ENCODE results near the gene FSD1.

DNA sequence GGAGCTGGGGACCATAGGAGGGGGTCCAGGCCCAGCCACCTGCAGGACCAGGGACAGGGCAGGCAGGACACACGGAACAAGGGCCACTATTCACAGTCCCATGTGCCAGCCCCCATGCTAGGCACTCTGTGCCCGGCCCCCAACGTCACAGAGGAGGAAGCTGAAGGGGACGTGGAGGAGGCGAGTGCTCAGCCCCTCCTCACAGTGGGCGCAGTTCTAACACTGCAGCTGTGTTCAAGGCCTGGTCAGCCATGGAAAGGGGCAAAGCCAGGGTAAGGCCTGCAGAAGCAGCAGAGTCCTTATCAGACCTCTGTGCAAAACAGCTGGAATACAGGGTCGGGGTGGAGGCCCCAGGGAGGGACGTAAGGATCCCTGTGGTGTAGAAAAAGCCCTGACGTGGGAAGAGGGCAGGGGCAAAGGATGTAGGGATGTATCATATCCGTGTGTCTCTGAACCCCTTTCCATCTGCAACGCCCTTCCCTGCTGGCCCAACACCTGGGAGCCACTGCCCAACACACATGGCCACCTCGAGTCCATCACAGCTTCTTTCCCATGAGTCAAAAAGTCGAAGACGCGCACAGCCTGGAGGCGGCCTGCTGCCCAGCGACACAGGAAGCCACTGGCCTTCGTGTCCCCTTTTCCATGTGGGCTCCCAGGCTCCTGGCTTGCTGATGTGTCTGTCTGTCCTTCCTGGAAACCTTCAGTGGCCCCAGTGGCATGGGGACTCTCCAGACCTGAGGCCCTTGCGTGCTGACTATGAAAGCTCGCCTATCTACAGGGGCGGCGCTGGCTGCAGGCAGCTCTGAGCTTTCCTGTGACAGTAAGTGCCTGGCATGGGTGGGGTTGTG, 68.0 kb downstream of the FSD1 start:
- TF ChIP-seq, protein P1, sequence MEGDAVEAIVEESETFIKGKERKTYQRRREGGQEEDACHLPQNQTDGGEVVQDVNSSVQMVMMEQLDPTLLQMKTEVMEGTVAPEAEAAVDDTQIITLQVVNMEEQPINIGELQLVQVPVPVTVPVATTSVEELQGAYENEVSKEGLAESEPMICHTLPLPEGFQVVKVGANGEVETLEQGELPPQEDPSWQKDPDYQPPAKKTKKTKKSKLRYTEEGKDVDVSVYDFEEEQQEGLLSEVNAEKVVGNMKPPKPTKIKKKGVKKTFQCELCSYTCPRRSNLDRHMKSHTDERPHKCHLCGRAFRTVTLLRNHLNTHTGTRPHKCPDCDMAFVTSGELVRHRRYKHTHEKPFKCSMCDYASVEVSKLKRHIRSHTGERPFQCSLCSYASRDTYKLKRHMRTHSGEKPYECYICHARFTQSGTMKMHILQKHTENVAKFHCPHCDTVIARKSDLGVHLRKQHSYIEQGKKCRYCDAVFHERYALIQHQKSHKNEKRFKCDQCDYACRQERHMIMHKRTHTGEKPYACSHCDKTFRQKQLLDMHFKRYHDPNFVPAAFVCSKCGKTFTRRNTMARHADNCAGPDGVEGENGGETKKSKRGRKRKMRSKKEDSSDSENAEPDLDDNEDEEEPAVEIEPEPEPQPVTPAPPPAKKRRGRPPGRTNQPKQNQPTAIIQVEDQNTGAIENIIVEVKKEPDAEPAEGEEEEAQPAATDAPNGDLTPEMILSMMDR (IDR thresholded peaks at IDR 0.05; ENCODE audit: low read length), result no peak
- no peak for TF ChIP-seq EZH2 (IDR thresholded peaks at IDR 0.05; ENCODE audit: borderline replicate concordance, low read length)

Measured in OCI-LY1 (cell line).